Measurements from ENCODE around the gene BMI1. TPM values are rescaled to one million over a fixed set of nuclear protein-coding genes. Genes with fewer than 3 reads are reported as not detected.

BMI1 gene
- total RNA-seq, 1 experiment from 2014 or later, result 6.8 TPM

- Histone ChIP-seq H2BK15ac (ENCODE audit: low read depth, low read length) (no peak overlapping the region), H3K9ac (ENCODE audit: extremely low read depth, insufficient read length, low read length) (no peak overlapping the region), H2AK5ac (ENCODE audit: insufficient read length, low read length) (no peak overlapping the region), H2BK20ac (ENCODE audit: low read depth, low read length, poor library complexity, severe bottlenecking) (no peak overlapping the region), H3K4me2 (ENCODE audit: insufficient read depth, insufficient read length, low read length) (no peak overlapping the region), H3K27ac (ENCODE audit: insufficient read length, low read depth, low read length) (no peak overlapping the region), H4K5ac (ENCODE audit: insufficient read length, low read depth, low read length) (no peak overlapping the region), H2BK12ac (ENCODE audit: insufficient read length, low read depth, low read length) (no peak overlapping the region), H3K18ac (ENCODE audit: insufficient read length, low read depth, low read length) (no peak overlapping the region), H3K4me1 (ENCODE audit: insufficient read depth, low read length) (peaks cover 4% of the 10 kb centered on the region; the same call in 1 of the 2 replicates), H3K27me3 (ENCODE audit: insufficient read depth, low read length) (peaks cover 68% of the 10 kb centered on the region), H4K20me1 (ENCODE audit: control insufficient read depth, insufficient read depth, insufficient read length) (no peaks in the 10 kb centered on the region), H4K8ac (replicated peaks; ENCODE audit: insufficient read length, low read depth, low read length) (no peak overlapping the region), H3K79me2 (ENCODE audit: insufficient read depth, low read length) (no peaks in the 10 kb centered on the region), H2BK120ac (ENCODE audit: low read depth, low read length, poor library complexity, severe bottlenecking) (no peak overlapping the region), H2AFZ (ENCODE audit: low read length) (no peak overlapping the region), H3K9me3 (ENCODE audit: control insufficient read depth, low read depth, low read length) (no peaks in the 10 kb centered on the region), H3K23me2 (ENCODE audit: insufficient read length, low read depth, low read length, poor library complexity, severe bottlenecking) (peaks cover 18% of the 10 kb centered on the region), H3T11ph (ENCODE audit: low read length) (no peak overlapping the region), H3K4ac (ENCODE audit: low read depth, low read length) (no peak overlapping the region), H3K14ac (ENCODE audit: insufficient read depth, low read length) (no peak overlapping the region), H3K79me1 (ENCODE audit: insufficient read depth, low read depth, low read length, poor library complexity, severe bottlenecking) (no peaks in the 10 kb centered on the region), H4K91ac (ENCODE audit: insufficient read length, low read depth, low read length) (no peak overlapping the region), H2BK5ac (ENCODE audit: insufficient read length, low read length) (no peak overlapping the region), H3K23ac (ENCODE audit: insufficient read length, low read depth, low read length) (no peak overlapping the region), H3K56ac (ENCODE audit: insufficient read length, low read depth, low read length) (no peak overlapping the region)
- H3K4me1 Mint-ChIP-seq, result peaks cover 4 to 15% of the 10 kb centered on the region in 2 experiments
- H3K4me3 Mint-ChIP-seq, result no peak overlapping the region
- H3K27me3 Mint-ChIP-seq (ENCODE audit: low read depth), result peaks cover 97% of the 10 kb centered on the region
- DNase-seq, result no peak
- no peaks in the 10 kb centered on the region; a peak in 1 of 7 replicates for H3K36me3 Mint-ChIP-seq (ENCODE audit: insufficient read depth in 1 of 3, low read depth in 3 of 3)
- H3K9me3 Mint-ChIP-seq, result peaks cover 0 to 5% of the 10 kb centered on the region in 2 experiments; a peak in 3 of 5 replicates
- no peak for TF ChIP-seq CTCF (conservative IDR thresholded peaks at IDR 0.05)
- no peak overlapping the region for H3K27ac Mint-ChIP-seq
- no CpG with 5 or more reads among the region's 3 CpGs for WGBS (ENCODE audit: extremely low coverage, insufficient read length, low lambda C conversion rate)
Measured at GRCh38 chr10:22342421-22342820, 21.5 kb downstream of the BMI1 start.
